OCI-LY7 (cell line): ENCODE measurements around the gene UPK3A. TPM values are rescaled to one million over a fixed set of nuclear protein-coding genes. Genes with fewer than 3 reads are reported as not detected.

Experiments
- BruUV-seq: library from RNA; stranded (reverse); fragments of 400-500 nt; replicated peaks from 2 replicates; lab custom pipeline; 2021; lab: Mats Ljungman, UMichigan
- CTCF ChIA-PET: fragments of 300-600 bp; sonication (Branson Sonifier 250); formaldehyde crosslinking; loops from one replicate; lab custom pipeline; 2022; ENCODE audit warnings: antibody characterized with exemption; ENCODE audit not compliant: unreplicated experiment; lab: Charles Lee
- POLR2A ChIA-PET: fragments of 300-600 bp; sonication (Branson Sonifier 250); formaldehyde crosslinking; loops from one replicate; lab custom pipeline; 2022; ENCODE audit warnings: antibody characterized with exemption; lab: Charles Lee
- DNase-seq: peaks from one replicate; pipeline ENCODE4 v3.0.0-alpha.2; 2015; ENCODE audit warnings: low spot score
- H2AFZ ChIP-seq: fragments of 200-600 bp; sonication (generic), shearing (Covaris generic); 2 replicates; pipeline ENCODE4 v1.6.1; 2014; ENCODE audit warnings: mild to moderate bottlenecking, antibody characterized with exemption, low read length, moderate library complexity
- H3K27ac ChIP-seq: fragments of 200-600 bp; sonication (generic); 2 replicates; pipeline ENCODE4 v1.5.1; 2014; ENCODE audit warnings: mixed run types, low read depth, mild to moderate bottlenecking, moderate library complexity, low read length, inconsistent platforms; ENCODE audit not compliant: poor library complexity, severe bottlenecking
- H3K36me3 ChIP-seq: fragments of 200-600 bp; sonication (generic); 2 replicates; pipeline ENCODE4 v1.6.1; 2014; ENCODE audit warnings: mild to moderate bottlenecking, antibody characterized with exemption, low read length, moderate library complexity, mixed read lengths; ENCODE audit not compliant: insufficient read depth
- H3K4me1 ChIP-seq: fragments of 200-600 bp; sonication (generic); 2 replicates; pipeline ENCODE4 v1.5.1; 2014; ENCODE audit warnings: mild to moderate bottlenecking, low read length; ENCODE audit not compliant: insufficient read depth, poor library complexity, severe bottlenecking
- H3K4me2 ChIP-seq: fragments of 200-600 bp; sonication (generic); 2 replicates; pipeline ENCODE4 v1.6.1; 2014; ENCODE audit warnings: mild to moderate bottlenecking, low read length
- H3K4me3 ChIP-seq: fragments of 200-600 bp; sonication (generic); 2 replicates; pipeline ENCODE4 v1.5.1; 2014; ENCODE audit warnings: mild to moderate bottlenecking, low read depth, low read length; ENCODE audit not compliant: poor library complexity, severe bottlenecking
- H3K79me2 ChIP-seq: fragments of 200-600 bp; sonication (generic); 2 replicates; pipeline ENCODE4 v1.6.1; 2016; ENCODE audit warnings: low read depth, mild to moderate bottlenecking, low read length, moderate library complexity, mixed read lengths; ENCODE audit not compliant: insufficient read depth
- H3K9me2 ChIP-seq: fragments of 200-600 bp; sonication (generic); 2 replicates; pipeline ENCODE4 v1.6.1; 2016; ENCODE audit warnings: mild to moderate bottlenecking, low read length, mixed read lengths; ENCODE audit not compliant: insufficient read depth
- H3K9me3 ChIP-seq: fragments of 200-600 bp; sonication (generic); 2 replicates; pipeline ENCODE4 v1.6.1; 2014; ENCODE audit warnings: mild to moderate bottlenecking, mixed run types, low read length, mixed read lengths
- H4K20me1 ChIP-seq: fragments of 200-600 bp; sonication (generic); 2 replicates; pipeline ENCODE4 v1.6.1; 2014; ENCODE audit warnings: mild to moderate bottlenecking, antibody characterized with exemption, low read length, moderate library complexity, mixed read lengths; ENCODE audit not compliant: insufficient read depth
- CTCF ChIP-seq: fragments of 200-600 bp; sonication (generic); conservative IDR thresholded peaks from 2 replicates; pipeline ENCODE4 v1.5.1; 2014; ENCODE audit warnings: mild to moderate bottlenecking, antibody characterized with exemption, low read length, moderate library complexity, mixed read lengths
- EZH2phosphoT487 ChIP-seq: fragments of 200-600 bp; sonication (generic); IDR thresholded peaks from 2 replicates; pipeline ENCODE4 v1.6.1; 2018; ENCODE audit warnings: low read depth, borderline replicate concordance, mild to moderate bottlenecking, mixed run types, antibody characterized with exemption, low read length, moderate library complexity, mixed read lengths
- intact Hi-C: fragments of 100-400 bp; cut with micrococcal nuclease; formaldehyde crosslinking; loops from one replicate; pipeline ENCODE4 v1.10.0; 2022; ENCODE audit not compliant: unreplicated experiment
- total RNA-seq, 2 experiments: library from RNA; depleted of rRNA in 1 of 2; stranded (reverse); fragments of >200 nt in 1 of 2; shearing (Covaris generic) in 1 of 2; gene quantifications; 2 replicates each; pipeline ENCODE4 v1.2.3, GENCODE V29; 2014 to 2022

Gene UPK3A
- total RNA-seq, 2 experiments from 2014 or later: not detected

GRCh38 chr22:45308391-45308956 is 23.7 kb downstream of the UPK3A start:
- Histone ChIP-seq H3K79me2 (peaks cover 13% of the 10 kb centered on the region; the same call in 1 of the 2 replicates), H2AFZ (peak overlapping the region; percentile 78; the same call in 1 of the 2 replicates), H3K27ac (no peak overlapping the region), H4K20me1 (0 out of 2 replicates have a peak, but pooled peaks cover 4% of the 10 kb centered on the region), H3K9me3 (no peaks in the 10 kb centered on the region), H3K4me1 (peaks cover 22% of the 10 kb centered on the region), H3K9me2 (no peaks in the 10 kb centered on the region), H3K36me3 (0 out of 2 replicates have a peak, but pooled peaks cover 5% of the 10 kb centered on the region), H3K4me3 (no peak overlapping the region), H3K4me2 (peak overlapping the region; percentile 78)
- ChIA-PET POLR2A (interaction anchor here (1.5 kb wide), 1 partner anchor 45 kb away, joined by 4 read pairs; no protein-coding TSS in a partner anchor), CTCF (no interaction called here)
- no peak for DNase-seq
- intact Hi-C loops: loop anchor here (2.0 kb wide), 2 partner anchors 20 to 40 kb away; no protein-coding TSS in a partner anchor
- TF ChIP-seq EZH2phosphoT487 (no peak), CTCF (no peak)
- no TSS peak for BruUV-seq

GRCh38 chr22:45308957-45309421 is 24.2 kb downstream of the UPK3A start:
- 0 out of 2 replicates have a peak, but pooled peaks cover 4% of the 10 kb centered on the region for H4K20me1 ChIP-seq
- intact Hi-C loops: loop anchor here (2.0 kb wide), 2 partner anchors 20 to 40 kb away; no protein-coding TSS in a partner anchor
- POLR2A ChIA-PET: interaction anchor here (1.5 kb wide), 1 partner anchor 46 kb away, joined by 4 read pairs; no protein-coding TSS in a partner anchor
- peak overlapping the region; percentile 45 for H3K27ac ChIP-seq
- TF ChIP-seq CTCF (no peak), EZH2phosphoT487 (no peak)
- H3K9me3 ChIP-seq: no peaks in the 10 kb centered on the region
- peaks cover 13% of the 10 kb centered on the region; the same call in 1 of the 2 replicates for H3K79me2 ChIP-seq
- CTCF ChIA-PET: no interaction called here
- H3K9me2 ChIP-seq: no peaks in the 10 kb centered on the region
- no TSS peak for BruUV-seq
- DNase-seq: peak; percentile 21
- H2AFZ ChIP-seq: peak overlapping the region; percentile 78
- peak overlapping the region; percentile 99 for H3K4me3 ChIP-seq
- H3K4me2 ChIP-seq: peak overlapping the region; percentile 78
- H3K4me1 ChIP-seq: peaks cover 22% of the 10 kb centered on the region
- 0 out of 2 replicates have a peak, but pooled peaks cover 5% of the 10 kb centered on the region for H3K36me3 ChIP-seq
